GM19099 (cell line): ENCODE measurements around the gene ARF6.

ENCODE experiments used
- POLR2A ChIP-seq: IDR thresholded peaks from 3 replicates; pipeline ENCODE4 v1.6.1; 2011; ENCODE audit warnings: low read depth; ENCODE audit not compliant: insufficient read length; ENCODE audit errors: extremely low read depth

The ARF6 gene

DNA sequence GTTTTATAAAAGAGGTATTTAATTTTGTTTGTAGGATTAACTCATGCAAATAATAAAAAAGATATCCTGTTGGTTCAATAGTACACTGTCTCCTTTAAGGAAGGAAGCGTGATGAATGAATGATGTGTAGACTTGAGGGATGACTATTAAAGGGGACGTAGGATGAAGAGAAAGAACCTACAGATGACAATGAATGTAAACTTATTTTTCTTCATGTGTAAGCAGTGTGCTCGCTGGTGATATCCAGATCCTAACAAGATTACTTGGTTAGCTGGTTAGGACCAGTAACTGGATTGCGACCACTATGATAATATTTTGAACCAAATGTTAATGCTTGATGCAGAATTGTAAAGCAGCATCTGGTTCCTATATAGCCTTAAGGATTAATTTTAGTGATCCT, 2.6 kb downstream of the ARF6 start:
- TF ChIP-seq POLR2A = no peak

DNA sequence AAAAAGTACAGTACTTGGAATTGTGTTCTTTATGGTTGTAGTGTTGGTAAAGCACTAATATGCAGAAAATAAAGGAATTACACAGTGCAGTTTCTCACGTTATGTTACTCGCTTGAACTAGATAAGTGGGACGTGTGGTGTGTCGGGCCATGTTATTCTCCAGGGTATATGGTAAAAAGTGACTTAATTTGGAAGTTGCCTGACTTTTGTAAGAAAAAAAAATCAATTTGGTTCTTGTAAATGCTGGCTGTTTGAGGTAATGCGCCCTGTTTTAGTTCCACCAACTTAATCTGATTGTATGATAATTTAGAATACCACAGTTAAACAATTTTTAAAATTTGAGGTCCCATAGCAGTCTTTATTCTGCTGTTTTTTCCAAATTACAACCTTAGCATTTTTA, 4.1 kb downstream of the ARF6 start:
- no peak for TF ChIP-seq POLR2A

DNA sequence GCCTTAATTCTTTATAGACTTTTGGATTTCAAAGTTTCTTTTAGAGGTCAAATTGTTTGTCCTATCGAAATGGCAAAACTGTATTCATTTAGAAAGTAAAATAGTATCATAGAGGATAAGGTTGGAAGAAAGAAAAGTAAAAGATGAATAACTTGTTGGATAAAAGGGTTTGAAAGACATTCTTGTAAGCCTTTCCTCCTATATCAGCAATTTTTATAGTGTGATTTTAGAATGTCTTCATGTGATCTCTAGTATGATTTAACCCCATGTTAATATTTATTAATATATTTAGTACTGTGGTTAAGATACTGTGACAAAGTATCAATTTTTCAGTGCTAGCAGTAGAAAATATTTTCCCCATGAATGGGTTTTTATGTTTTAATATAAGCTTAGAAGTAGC, 4.5 kb downstream of the ARF6 start:
- no peak for TF ChIP-seq POLR2A

DNA sequence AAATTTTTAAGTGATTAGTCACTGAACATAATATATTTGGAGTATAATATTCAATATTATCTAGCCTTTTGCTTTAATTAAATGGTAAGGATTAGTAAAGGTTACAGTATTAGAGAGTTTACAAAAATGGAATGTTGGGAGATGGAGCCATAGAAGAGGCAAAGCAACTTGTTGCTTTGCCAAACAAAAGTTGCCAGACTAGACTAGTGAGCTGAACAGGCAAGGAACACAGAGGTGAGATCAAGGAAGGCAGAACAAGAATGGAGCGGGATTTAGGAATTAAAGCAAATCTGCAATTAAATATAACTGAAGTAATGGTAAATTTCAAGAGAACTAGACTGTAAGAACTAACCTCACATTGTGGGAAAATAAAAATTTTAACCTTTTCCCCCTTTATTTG, 5.1 kb downstream of the ARF6 start:
- TF ChIP-seq POLR2A = no peak

DNA sequence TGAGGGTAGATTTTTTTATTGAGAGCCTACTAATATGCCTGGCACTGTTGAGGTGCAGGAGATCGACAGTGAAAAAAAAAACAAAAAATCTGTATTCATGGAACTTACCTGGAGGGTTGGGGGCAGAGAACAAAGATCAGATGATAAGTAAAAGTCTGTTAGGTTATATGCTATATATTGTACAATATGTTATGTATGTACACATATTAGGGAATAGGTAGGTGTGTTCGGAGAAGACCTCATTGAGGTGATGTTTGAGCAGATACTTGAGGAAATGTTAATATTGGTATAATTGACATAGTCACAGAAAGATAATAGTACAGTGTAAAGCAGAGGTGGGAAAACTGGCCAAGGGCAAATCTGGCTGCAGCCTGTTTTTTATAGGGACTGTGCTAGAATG, 5.6 kb downstream of the ARF6 start:
- TF ChIP-seq POLR2A = no peak

DNA sequence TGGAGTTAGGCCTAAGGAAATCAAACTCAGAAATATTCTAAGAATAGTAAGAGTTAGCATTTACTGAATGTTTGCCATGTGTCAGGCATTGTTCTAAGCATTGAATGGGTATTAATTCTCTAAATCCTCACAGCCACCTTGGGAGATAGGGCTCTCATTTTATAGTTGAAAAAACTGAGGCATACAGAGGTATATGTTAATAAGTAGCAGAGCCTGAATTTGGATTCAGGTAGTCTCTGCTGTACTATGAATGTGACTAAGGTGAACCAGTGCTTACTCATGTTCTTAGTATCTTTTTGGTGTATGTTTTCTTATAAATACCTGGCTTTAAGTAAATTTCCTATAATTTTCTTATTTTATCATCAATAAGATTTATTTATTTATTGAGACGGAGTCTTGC, 8.1 kb downstream of the ARF6 start:
- TF ChIP-seq POLR2A = no peak

DNA sequence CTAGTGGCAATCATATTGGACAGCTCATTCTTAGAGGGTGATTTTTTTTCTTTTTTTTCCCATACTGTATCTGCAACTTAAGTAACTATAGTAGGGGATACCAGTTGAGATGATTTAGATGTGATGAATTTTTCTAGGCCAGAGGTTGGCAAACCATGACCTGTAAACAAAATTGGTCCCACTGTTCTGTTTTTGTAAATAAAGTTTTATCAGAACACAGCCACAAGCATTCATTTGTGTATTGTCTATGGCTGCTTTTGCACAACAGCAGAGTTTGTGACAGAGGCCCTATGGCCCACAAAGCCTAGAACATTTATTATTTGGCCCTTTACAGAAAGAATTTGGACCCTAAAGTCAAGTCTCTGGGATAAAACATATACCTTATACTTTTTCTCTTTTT, 11.4 kb downstream of the ARF6 start:
- TF ChIP-seq POLR2A = no peak

DNA sequence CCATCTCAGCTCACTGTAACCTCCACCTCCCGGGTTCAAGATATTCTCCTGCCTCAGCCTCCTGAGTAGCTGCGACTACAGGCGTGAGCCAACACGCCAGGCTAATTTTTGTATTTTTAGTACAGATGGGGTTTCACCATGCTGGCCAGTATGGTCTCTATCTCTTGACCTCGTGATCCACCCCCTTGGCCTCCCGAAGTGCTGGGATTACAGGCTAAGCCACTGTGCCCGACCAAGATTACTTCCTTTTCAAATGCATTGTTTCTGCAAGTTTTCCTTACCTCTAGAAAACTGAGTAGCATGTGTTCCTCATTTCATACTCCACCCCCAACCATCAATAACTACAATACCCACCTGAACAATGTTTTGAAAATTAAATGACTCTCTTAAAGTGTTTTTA, 13.1 kb downstream of the ARF6 start:
- no peak for TF ChIP-seq POLR2A

DNA sequence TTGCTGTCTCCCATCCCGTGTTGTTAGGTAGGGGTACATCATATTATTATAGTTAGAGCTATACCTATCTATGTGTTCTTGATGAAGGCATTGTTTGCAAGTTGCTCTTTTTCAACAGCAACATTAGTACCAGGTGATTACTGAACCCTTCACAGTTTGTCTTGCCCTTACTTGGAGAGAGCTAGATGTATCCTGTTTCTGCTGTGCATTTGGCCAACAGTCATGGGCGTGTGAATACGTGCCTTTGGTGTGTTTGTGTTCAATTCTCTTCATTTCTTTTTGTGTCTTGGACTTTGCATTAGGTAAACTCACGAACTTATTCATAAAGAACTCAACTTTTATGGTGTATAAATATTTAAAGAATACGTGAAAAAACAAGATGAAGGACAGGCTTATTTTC, 14.3 kb downstream of the ARF6 start:
- no peak for TF ChIP-seq POLR2A

DNA sequence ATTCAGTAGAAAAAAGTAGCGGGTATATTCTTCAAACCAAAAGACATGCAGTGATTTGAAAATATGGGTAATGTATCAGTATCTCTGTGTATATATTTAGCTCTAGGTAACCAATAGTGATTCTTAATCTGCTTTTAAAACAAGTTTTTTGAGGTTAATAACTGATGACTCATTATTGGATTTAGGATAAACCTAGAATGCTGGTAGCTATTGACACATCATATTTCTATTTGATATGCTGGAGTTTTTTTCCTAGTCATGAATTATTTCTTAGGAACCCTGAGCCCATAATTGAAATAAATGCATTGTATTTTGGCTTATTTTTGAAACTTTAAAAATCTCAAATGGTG, 15.5 kb downstream of the ARF6 start:
- no peak for TF ChIP-seq POLR2A

DNA sequence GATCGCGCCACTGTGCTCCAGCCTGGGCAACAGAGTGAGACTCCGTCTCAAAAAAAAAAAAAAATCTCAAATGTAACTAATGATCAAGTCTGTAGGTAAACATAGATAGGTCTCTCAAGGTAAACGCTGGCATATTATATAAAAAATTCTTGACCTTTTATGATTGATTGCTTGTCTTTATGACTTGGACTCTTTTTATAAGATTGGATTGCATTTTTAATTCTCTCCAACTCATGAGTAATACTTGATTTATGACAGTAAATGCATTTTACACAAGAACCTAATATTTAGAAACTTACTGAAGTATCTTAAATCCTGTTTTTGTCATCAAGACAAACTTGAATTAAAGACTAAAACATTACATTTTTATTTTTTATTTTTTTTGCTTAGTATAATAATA, 16.1 kb downstream of the ARF6 start:
- TF ChIP-seq POLR2A = no peak

DNA sequence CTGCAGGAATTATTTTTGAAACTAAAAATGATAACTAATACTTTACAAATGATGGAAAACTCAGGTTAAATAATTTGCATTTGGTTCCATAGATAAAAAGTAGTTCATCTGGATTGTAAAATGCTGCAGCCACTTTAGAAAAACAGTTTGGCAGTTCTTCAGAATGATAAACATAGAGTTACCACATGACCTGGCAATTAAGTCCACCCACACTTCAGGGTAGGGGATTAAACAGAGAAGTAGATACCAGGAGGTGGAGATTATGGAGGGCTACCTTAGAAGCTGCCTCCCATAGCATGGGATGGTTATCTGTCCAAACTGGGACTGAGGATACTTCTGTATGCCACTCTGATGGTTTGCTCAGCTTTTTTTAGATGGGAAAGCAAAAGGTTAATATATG, 22.2 kb downstream of the ARF6 start:
- no peak for TF ChIP-seq POLR2A

DNA sequence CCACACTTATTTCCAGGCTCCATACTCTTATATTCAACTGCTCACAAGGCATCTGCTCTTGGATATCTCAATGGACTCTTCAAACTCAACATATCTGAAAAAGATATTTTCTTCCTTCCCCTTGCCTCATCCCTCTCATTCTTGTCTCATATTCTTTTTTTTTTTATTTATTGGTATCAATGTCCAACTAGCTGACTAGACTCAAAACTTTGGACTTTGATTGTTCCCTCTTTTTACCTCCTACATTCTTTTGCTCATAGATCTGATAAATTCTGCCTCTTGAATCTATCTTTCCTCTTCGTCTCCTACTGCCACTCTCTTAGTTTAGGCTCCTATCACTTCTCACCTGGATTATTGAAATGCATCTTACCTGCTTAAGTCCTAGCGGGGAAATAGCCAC, 25.8 kb downstream of the ARF6 start:
- no peak for TF ChIP-seq POLR2A

DNA sequence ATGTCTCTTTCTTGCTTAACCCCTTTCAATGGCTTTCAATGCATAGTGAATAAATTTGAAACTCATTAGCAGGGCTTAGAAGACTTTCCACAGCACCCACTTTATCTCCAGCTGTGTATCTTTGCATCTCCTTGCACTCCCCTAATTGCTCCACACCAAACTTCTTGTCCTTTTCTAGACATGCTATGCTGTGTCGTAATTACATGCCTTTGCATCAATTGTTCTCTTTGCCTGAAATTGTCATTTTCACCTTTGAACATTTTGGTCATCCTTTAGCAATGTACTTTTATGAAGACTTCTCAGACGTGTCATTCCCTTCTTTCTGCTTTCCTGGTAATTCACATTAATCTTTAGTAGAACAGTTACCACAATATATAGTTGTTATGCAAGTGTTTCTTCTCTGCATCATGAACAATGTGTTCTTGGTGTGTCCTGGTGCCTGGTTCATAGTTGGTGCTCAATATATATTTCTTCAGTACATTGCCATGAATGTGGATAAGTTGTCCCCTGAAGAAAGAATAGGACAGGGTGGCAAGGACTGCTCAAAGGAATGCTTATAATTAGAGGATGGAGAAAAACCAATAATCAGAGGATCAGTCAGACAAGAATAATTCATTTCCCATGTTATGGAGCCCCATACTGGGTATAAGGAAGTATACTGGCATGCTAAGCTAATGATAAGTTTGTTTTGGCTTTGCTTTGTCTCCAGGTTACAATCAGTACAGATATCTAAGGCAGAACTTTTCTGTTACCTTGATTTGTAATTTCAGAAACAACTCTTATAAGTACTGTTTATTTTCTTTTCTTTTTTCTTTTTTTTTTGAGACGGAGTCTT, 27.2 kb downstream of the ARF6 start:
- TF ChIP-seq POLR2A = no peak

DNA sequence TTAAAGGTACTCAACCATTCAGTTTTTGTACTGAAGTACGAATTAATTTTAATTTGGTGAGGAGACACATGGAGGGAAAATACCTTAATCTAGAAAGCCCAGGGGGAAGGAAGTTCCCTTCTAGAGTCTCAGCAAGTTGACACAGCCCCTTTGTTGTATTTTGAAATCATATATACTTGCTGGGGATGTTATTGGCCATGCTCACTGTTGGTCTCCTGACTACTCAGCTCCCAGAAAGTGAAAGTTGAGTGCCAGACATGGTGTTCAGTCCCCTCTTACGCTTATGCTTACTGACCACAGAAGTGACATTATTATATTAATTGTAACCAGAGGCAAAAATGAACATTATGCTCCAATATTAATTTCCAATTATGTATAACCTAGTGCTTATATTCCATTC, 28.1 kb downstream of the ARF6 start:
- no peak for TF ChIP-seq POLR2A

DNA sequence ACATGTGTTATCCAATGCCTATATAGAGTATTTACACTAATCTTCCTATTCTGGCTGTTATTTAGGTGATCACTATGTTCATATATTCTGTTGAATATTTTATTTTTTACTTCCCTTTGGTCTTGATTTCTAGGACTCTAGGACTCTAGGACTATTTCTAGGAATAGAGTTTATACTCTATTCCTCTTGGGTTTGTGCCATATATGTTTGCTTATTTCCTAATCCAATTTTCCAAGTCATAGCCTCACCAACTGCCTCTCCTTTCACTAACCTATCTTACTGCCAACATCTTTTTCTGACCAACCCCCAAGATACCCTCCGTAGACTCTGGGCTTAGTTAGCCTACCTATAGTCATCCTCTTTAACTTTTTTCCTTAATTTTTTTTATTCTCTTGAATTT, 28.5 kb downstream of the ARF6 start:
- TF ChIP-seq POLR2A = no peak

DNA sequence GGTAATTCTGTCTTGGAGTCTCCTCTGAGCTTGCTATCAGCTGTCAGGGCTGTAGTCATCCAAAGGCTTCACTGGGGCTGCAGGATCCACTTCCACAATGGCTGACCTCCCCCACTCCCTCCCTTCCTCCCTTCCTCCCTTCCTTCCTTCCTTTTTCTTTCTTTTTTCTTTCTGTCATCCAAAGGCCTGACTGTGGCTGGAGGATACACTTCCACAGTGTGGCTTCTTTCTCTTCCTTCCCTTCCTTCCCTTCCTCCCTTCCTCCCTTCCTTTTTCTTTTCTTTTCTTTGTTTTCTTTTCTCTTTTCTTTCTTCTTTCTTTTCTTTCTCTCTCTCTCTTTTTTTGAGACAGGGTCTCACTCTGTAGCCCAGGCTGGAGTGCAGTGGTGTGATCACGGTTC, 30.6 kb downstream of the ARF6 start:
- TF ChIP-seq POLR2A = no peak
